HAP-1 (cell line): ENCODE results near the gene AGK.
"Not testable (repeated sequence)": the region's sequence is repeated elsewhere in the genome, so short reads cannot be mapped to it uniquely, and the experiment has no call there.

Experiments used
- DNase-seq, 2 experiments: peaks; one replicate each; pipeline ENCODE4 v3.0.0-alpha.2; 2016 to 2020; ENCODE audit warnings: low spot score in 2 of 2
- H3K27me3 ChIP-seq: fragments of 250-450 bp; sonication (Bioruptor Pico); 2 replicates; pipeline ENCODE4 v1.5.1; 2020; ENCODE audit warnings: low read depth, mild to moderate bottlenecking, moderate library complexity
- H3K36me3 ChIP-seq: fragments of 250-450 bp; sonication (Bioruptor Pico); replicated peaks from 2 replicates; pipeline ENCODE4 v1.5.1; 2020; ENCODE audit warnings: mild to moderate bottlenecking
- H3K4me1 ChIP-seq: fragments of 250-450 bp; sonication (Bioruptor Pico); 2 replicates; pipeline ENCODE4 v1.5.1; 2020; ENCODE audit warnings: mild to moderate bottlenecking
- H3K4me3 ChIP-seq: fragments of 250-450 bp; sonication (Bioruptor Pico); 2 replicates; pipeline ENCODE4 v1.5.1; 2020; ENCODE audit warnings: mild to moderate bottlenecking, moderate library complexity
- H3K9me3 ChIP-seq: fragments of 250-450 bp; sonication (Bioruptor Pico); 2 replicates; pipeline ENCODE4 v1.5.1; 2020; ENCODE audit warnings: mild to moderate bottlenecking, moderate library complexity
- in situ Hi-C: fragments of 300-500 bp; cut with MboI; formaldehyde crosslinking; loops from 3 replicates; pipeline ENCODE4 v1.14.3; 2020; ENCODE audit warnings: low sequenced_read_pairs, inconsistent platforms, mixed read lengths

The AGK gene

DNA sequence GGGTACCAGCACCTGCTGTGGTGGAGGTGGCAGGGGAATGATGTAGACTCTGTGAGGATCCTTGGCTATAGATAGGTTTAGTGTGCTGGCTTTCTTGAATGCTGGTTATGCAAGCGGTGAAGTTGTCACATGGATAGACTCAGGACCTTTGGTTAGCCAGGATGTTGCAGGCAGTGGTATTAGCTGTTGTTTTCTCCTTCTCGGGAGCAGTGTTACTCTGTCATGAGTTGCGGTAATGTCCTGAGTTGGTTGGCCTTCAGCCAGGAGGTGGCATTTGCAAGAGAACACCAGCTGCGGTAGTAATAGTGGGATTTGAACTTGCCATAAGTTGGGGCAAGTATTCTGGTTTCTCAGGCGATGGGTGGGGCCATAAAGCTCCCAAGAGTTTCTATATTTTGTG, 10.8 kb downstream of the AGK start:
- peaks cover 8% of the 10 kb centered on the region for H3K4me1 ChIP-seq
- H3K27me3 ChIP-seq, result no peaks in the 10 kb centered on the region
- no peak for DNase-seq
- H3K36me3 ChIP-seq, result peaks cover 29% of the 10 kb centered on the region
- H3K4me3 ChIP-seq, result no peak overlapping the region
- H3K9me3 ChIP-seq, result no peaks in the 10 kb centered on the region
- in situ Hi-C loops, result no loop called here

- H3K4me1 ChIP-seq, result peaks cover 4% of the 10 kb centered on the region
Observed at GRCh38 chr7:141562543-141562942, 11.3 kb downstream of the AGK start.

DNA sequence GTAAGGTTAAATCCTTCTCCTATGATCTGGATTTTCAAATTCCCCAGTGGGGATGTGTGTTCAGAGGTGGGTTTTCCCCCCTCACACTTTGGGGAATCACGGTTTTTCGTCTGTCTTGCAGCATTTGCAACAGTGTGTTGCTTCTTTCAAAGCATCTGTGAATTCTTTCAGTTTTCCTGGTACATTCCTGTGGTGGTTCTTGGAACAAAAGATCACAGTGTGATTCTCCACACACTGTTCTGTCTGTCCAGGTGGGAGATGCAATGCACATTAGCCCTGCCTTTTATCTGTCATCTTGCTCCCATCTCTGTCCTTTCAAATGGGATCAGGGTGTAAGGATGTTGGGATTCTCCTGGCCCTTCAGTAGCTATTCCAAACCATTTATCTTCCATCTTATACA, 11.8 kb downstream of the AGK start:
- Histone ChIP-seq H3K4me3 (no peak overlapping the region), H3K36me3 (peaks cover 28% of the 10 kb centered on the region), H3K27me3 (no peaks in the 10 kb centered on the region), H3K9me3 (no peaks in the 10 kb centered on the region), H3K4me1 (no peaks in the 10 kb centered on the region)
- in situ Hi-C loops, result no loop called here
- no peak for DNase-seq

More at GRCh38 chr7:141562543-141562942, 11.3 kb downstream of the AGK start:
- Histone ChIP-seq H3K9me3 (no peaks in the 10 kb centered on the region), H3K36me3 (peaks cover 27% of the 10 kb centered on the region), H3K4me3 (no peak overlapping the region), H3K27me3 (no peaks in the 10 kb centered on the region)
- in situ Hi-C loops, result no loop called here
- no peak for DNase-seq

- no peaks in the 10 kb centered on the region for H3K4me1 ChIP-seq
- H3K4me3 ChIP-seq, result no peak overlapping the region
- no peaks in the 10 kb centered on the region for H3K9me3 ChIP-seq
- no peaks in the 10 kb centered on the region for H3K27me3 ChIP-seq
- DNase-seq, result no peak
- H3K36me3 ChIP-seq, result peaks cover 30% of the 10 kb centered on the region
- in situ Hi-C loops, result no loop called here
Observed at GRCh38 chr7:141563956-141564623, 12.9 kb downstream of the AGK start.

- in situ Hi-C loops, result no loop called here
- Histone ChIP-seq H3K4me3 (no peak overlapping the region), H3K4me1 (no peaks in the 10 kb centered on the region), H3K9me3 (no peaks in the 10 kb centered on the region), H3K27me3 (no peaks in the 10 kb centered on the region), H3K36me3 (peaks cover 24% of the 10 kb centered on the region)
- no peak for DNase-seq
Observed at GRCh38 chr7:141567432-141567831, 16.2 kb downstream of the AGK start.

DNA sequence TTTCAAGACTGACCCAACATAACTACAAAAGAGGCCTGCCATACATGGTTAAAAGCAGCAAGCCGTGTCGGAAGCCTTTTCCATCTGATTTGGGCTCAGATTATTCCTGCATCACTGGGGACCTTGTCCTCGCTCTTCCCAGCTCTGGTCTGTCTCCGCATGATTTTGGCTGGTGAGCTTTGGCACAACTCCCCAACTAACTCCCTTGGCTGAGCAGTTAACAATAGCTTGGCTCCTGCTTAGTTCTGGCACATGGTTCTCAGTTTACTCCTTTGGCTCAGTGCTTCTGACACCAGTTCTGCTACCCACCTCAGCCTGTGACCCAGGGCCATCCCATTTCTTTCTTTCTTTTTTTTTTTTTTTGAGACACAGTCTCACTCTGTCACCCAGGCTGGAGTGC, 17.0 kb downstream of the AGK start:
- in situ Hi-C loops, result no loop called here
- H3K9me3 ChIP-seq, result no peaks in the 10 kb centered on the region
- no peak overlapping the region for H3K4me3 ChIP-seq
- no peaks in the 10 kb centered on the region for H3K4me1 ChIP-seq
- no peaks in the 10 kb centered on the region for H3K27me3 ChIP-seq
- peaks cover 24% of the 10 kb centered on the region for H3K36me3 ChIP-seq
- no peak for DNase-seq

DNA sequence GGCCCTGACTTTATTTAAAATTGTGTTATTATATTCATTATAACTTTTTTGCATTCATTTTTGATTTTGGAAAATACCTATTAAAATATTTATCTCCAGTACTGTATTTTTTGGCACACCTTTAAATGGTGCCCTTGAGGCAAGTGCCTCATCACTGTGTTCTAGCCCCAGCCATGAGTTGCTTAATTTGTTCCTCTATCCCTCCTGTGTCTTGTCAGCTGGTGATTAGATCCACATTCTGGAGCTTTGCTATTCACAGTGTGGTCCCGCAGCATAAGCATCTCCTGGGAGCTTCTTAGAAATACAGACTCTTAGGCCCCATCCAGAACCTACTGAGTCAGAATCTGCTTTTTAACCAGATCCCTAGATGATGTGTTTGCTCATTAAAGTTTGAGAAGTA, 19.8 kb downstream of the AGK start:
- Histone ChIP-seq H3K9me3 (no peaks in the 10 kb centered on the region), H3K4me3 (no peak overlapping the region), H3K36me3 (peaks cover 20% of the 10 kb centered on the region), H3K4me1 (no peaks in the 10 kb centered on the region), H3K27me3 (no peaks in the 10 kb centered on the region)
- DNase-seq, result no peak
- in situ Hi-C loops, result no loop called here

- Histone ChIP-seq H3K27me3 (no peaks in the 10 kb centered on the region), H3K4me3 (no peak overlapping the region), H3K36me3 (peaks cover 16% of the 10 kb centered on the region), H3K4me1 (no peaks in the 10 kb centered on the region), H3K9me3 (no peaks in the 10 kb centered on the region)
- DNase-seq, result no peak
- in situ Hi-C loops, result no loop called here
Observed at GRCh38 chr7:141572175-141572574, 21.0 kb downstream of the AGK start.

DNA sequence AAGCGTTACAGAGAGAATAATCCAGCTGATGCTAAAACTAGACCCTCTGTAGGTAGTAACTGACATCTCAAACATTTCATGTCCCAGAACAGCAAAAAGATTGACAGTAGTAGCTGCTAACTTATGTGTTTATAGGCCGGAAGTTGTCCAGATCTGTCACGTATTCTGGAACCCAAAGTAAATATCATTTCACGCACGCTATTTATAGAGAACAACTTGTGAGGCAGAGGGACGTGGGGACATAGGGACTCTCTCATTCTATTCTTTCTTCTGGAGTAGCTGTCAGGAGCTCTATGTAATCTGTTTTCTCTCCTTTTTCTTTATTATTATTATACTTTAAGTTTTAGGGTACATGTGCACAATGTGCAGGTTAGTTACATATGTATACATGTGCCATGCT, 22.3 kb downstream of the AGK start:
- H3K4me3 ChIP-seq, result no peak overlapping the region
- no peak for DNase-seq
- peaks cover 9% of the 10 kb centered on the region; the same call in 1 of the 2 replicates for H3K36me3 ChIP-seq
- no peaks in the 10 kb centered on the region for H3K9me3 ChIP-seq
- no peaks in the 10 kb centered on the region for H3K4me1 ChIP-seq
- no peaks in the 10 kb centered on the region for H3K27me3 ChIP-seq
- in situ Hi-C loops, result no loop called here

DNA sequence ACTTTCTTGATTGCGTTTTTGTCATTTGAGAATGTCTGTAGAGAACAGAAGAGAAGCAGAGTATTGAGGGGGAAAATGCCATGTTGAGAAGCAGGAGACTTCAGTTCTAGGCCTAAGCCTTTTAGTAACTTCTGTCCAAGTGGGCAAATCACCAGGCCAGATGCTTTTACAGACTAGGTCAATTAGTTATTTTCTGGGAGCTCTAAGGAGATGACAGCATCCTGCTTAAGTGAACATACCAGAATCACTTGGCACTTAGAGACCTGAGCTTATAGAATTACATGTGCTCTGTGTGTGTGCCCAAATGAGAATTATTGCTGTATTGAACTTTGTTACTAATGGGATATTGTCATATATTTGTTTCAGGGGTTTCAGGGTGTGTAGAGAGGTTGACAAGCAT, 24.0 kb downstream of the AGK start:
- DNase-seq, result no peak
- in situ Hi-C loops, result no loop called here
- Histone ChIP-seq H3K9me3 (no peaks in the 10 kb centered on the region), H3K4me3 (no peak overlapping the region), H3K36me3 (peaks cover 6% of the 10 kb centered on the region; the same call in 1 of the 2 replicates), H3K27me3 (no peaks in the 10 kb centered on the region), H3K4me1 (no peaks in the 10 kb centered on the region)

GRCh38 chr7:141575654-141576448, 24.6 kb downstream of the AGK start:
- DNase-seq, result no peak
- Histone ChIP-seq H3K27me3 (no peaks in the 10 kb centered on the region), H3K36me3 (peaks cover 6% of the 10 kb centered on the region; the same call in 1 of the 2 replicates), H3K4me3 (no peak overlapping the region), H3K9me3 (no peaks in the 10 kb centered on the region), H3K4me1 (no peaks in the 10 kb centered on the region)
- in situ Hi-C loops, result no loop called here

DNA sequence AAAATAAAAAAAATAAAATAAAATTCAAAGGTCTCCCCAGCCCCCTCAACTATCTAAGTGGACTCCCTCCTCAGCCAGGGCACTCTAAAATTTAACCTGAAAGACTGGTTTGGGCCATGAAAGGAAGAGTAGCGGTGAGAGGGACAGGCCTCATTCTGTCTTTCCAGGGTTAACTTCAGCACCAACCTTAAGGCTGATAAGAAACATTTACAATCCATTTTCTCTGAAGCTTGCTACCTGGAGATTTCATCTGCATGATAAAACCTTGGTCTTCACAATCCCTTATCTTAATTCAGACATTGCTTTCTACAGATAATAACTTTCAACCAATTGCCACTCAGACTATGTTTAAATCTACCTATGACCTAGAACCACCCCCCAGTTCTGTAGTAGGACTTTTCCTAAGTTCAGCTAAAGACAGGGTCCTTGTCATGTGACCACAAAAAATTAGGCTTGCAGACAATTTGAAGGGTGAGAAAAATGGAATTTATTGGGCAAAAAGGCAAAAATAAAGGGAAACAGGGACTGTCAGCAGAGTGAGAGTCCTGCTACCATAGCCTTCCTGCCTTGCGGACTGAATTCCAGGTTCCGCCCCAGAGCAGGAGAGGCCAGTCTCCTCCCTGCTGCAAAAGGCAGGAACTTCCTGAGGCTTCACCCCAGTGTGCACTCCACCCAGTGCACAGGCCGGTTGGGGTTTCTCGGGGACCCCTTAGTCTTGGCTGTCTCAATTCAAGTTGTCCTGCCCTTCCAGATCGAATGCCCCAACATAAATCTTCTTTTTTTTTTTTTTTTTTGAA, 26.0 kb downstream of the AGK start:
- no peaks in the 10 kb centered on the region for H3K9me3 ChIP-seq
- no peak overlapping the region for H3K4me3 ChIP-seq
- H3K36me3 ChIP-seq, result peaks cover 6% of the 10 kb centered on the region; the same call in 1 of the 2 replicates
- in situ Hi-C loops, result no loop called here
- no peaks in the 10 kb centered on the region for H3K27me3 ChIP-seq
- DNase-seq, result no peak
- H3K4me1 ChIP-seq, result no peaks in the 10 kb centered on the region

GRCh38 chr7:141579953-141580352, 28.7 kb downstream of the AGK start:
- H3K4me3 ChIP-seq, H3K36me3 ChIP-seq, in situ Hi-C loops, H3K9me3 ChIP-seq, H3K4me1 ChIP-seq, DNase-seq, H3K27me3 ChIP-seq: not testable (repeated sequence)

GRCh38 chr7:141582063-141582462, 30.9 kb downstream of the AGK start:
- DNase-seq, H3K36me3 ChIP-seq, H3K4me3 ChIP-seq, H3K27me3 ChIP-seq, in situ Hi-C loops, H3K9me3 ChIP-seq: not testable (repeated sequence)
- H3K4me1 ChIP-seq, result peaks cover 18% of the 10 kb centered on the region
